Measurements from ENCODE around the gene MEF2C. TPM values are rescaled to one million over a fixed set of nuclear protein-coding genes. Genes with fewer than 3 reads are reported as not detected.

MEF2C gene
- total RNA-seq, 4 donors from 2014 or later, result 17.3 to 58.0 (median 23.5) TPM

- H3K4me1 ChIP-seq, result peaks cover 14 to 32% (median 18%) of the 10 kb centered on the region in 4 donors
- H3K9me3 ChIP-seq, result no peaks in the 10 kb centered on the region
- no peak for DNase-seq
- no peak for TF ChIP-seq POLR2A (IDR thresholded peaks at IDR 0.05)
- TF ChIP-seq CTCF (IDR thresholded peaks at IDR 0.05), result no peak
- TF ChIP-seq EP300 (IDR thresholded peaks at IDR 0.05; ENCODE audit: low read depth), result no peak
- TF ChIP-seq POLR2AphosphoS5 (IDR thresholded peaks at IDR 0.05), result no peak
- H3K27ac ChIP-seq, result no peak overlapping the region
- H3K36me3 ChIP-seq, result no peaks in the 10 kb centered on the region
- 23 to 26% methylated on average over 12 to 28 of the region's 28 CpGs for WGBS, 2 donors (ENCODE audit: low coverage in 1 of 2)
- peaks cover 100% of the 10 kb centered on the region for H3K27me3 ChIP-seq
- intact Hi-C loops (cut with DNase I; ENCODE audit: low total_unique reads), result no loop called here
- no peak overlapping the region for H3K4me3 ChIP-seq
- in situ Hi-C loops (cut with MboI; ENCODE audit: low pct_ligation_motif_present in 1 of 4, low pct_unique_long_range_greater_than_20kb in 1 of 4, low sequenced_read_pairs in 3 of 4), result loop anchor here in 2 of 4 donors (5.0 to 25.0 kb wide), 2 partner anchors 912 to 1282 kb away; partner anchors contain the start of gene CCNH (in 1 of the 2)
These were observed 188.8 kb downstream of the MEF2C start for GRCh38 chr5:88694023-88694679.

- 16 to 19% methylated on average over 8 to 25 of the region's 25 CpGs for WGBS, 2 donors (ENCODE audit: low coverage in 1 of 2)
- DNase-seq, result no peak
- in situ Hi-C loops (cut with MboI; ENCODE audit: low pct_ligation_motif_present in 1 of 4, low pct_unique_long_range_greater_than_20kb in 1 of 4, low sequenced_read_pairs in 3 of 4), result loop anchor here in 2 of 4 donors (5.0 to 25.0 kb wide), 2 partner anchors 911 to 1281 kb away; partner anchors contain the start of gene CCNH (in 1 of the 2)
- no peaks in the 10 kb centered on the region for H3K9me3 ChIP-seq
- H3K4me3 ChIP-seq, result no peak overlapping the region
- intact Hi-C loops (cut with DNase I; ENCODE audit: low total_unique reads), result no loop called here
- H3K36me3 ChIP-seq, result no peaks in the 10 kb centered on the region
- no peak for TF ChIP-seq POLR2A (IDR thresholded peaks at IDR 0.05)
- no peak for TF ChIP-seq POLR2AphosphoS5 (IDR thresholded peaks at IDR 0.05)
- no peak for TF ChIP-seq EP300 (IDR thresholded peaks at IDR 0.05; ENCODE audit: low read depth)
- no peak for TF ChIP-seq CTCF (IDR thresholded peaks at IDR 0.05)
- peaks cover 100% of the 10 kb centered on the region for H3K27me3 ChIP-seq
- H3K4me1 ChIP-seq, result peaks cover 14 to 32% (median 19%) of the 10 kb centered on the region in 4 donors
- H3K27ac ChIP-seq, result no peak overlapping the region
These were observed 189.7 kb downstream of the MEF2C start for GRCh38 chr5:88693071-88693932.

GRCh38 chr5:88691945-88692868 lies 190.8 kb downstream of the MEF2C start:
- no peaks in the 10 kb centered on the region for H3K9me3 ChIP-seq
- intact Hi-C loops (cut with DNase I; ENCODE audit: low total_unique reads) (loop anchor here (2.0 kb wide), 1 partner anchor 911 kb away; no protein-coding TSS in a partner anchor), in situ Hi-C loops (cut with MboI; ENCODE audit: low pct_ligation_motif_present in 1 of 4, low pct_unique_long_range_greater_than_20kb in 1 of 4, low sequenced_read_pairs in 3 of 4) (loop anchor here in 2 of 4 donors (5.0 to 25.0 kb wide), 2 partner anchors 910 to 1280 kb away; partner anchors contain the start of gene CCNH (in 1 of the 2))
- H3K27me3 ChIP-seq, result peaks cover 100% of the 10 kb centered on the region
- TF ChIP-seq EP300 (IDR thresholded peaks at IDR 0.05; ENCODE audit: low read depth) (no peak), POLR2A (IDR thresholded peaks at IDR 0.05) (no peak), POLR2AphosphoS5 (IDR thresholded peaks at IDR 0.05) (no peak), CTCF (IDR thresholded peaks at IDR 0.05) (no peak)
- H3K4me3 ChIP-seq, result no peak overlapping the region
- H3K36me3 ChIP-seq, result no peaks in the 10 kb centered on the region
- H3K4me1 ChIP-seq, result peaks cover 14 to 32% (median 19%) of the 10 kb centered on the region in 4 donors
- DNase-seq, result no peak
- WGBS, 2 donors (ENCODE audit: low coverage in 1 of 2), result 8 to 16% methylated on average over 5 to 48 of the region's 52 CpGs
- H3K27ac ChIP-seq, result no peak overlapping the region
